GM03348 (cell line): ENCODE data around the gene GNPTG.
A peak's percentile ranks its signal among the peaks of the same experiment; 100 is the strongest.

Experiments
- DNase-seq: peaks from one replicate; pipeline ENCODE4 v3.0.0; 2012; ENCODE audit warnings: low spot score

Gene GNPTG

GRCh38 chr16:1333854-1334700 lies 17.7 kb upstream of the GNPTG start:
- no peak for DNase-seq

- DNase-seq, result no peak
Observed at GRCh38 chr16:1334739-1335138, 17.0 kb upstream of the GNPTG start.

- no peak for DNase-seq
Observed at GRCh38 chr16:1335211-1335971, 16.3 kb upstream of the GNPTG start.

DNA sequence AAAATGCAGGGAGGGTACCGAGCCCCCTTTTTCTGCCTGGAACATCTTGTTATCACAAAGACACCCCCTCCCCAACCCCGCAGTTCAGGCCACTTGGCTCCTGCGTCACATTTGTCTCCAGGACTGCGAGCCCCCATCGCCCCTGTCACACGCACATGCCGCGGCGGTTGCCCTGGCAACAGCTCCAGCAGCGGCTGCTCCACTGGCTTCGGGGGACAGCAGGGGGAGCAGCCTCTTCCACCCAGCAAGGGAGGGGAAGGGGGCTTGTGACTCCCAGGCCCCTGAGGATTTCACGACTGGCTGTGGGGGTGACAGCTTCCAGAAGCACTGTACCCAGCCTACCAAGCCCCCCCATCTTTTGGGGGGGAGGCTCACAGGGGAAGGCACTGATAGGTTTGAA lies 15.7 kb upstream of the GNPTG start:
- DNase-seq, result no peak

DNA sequence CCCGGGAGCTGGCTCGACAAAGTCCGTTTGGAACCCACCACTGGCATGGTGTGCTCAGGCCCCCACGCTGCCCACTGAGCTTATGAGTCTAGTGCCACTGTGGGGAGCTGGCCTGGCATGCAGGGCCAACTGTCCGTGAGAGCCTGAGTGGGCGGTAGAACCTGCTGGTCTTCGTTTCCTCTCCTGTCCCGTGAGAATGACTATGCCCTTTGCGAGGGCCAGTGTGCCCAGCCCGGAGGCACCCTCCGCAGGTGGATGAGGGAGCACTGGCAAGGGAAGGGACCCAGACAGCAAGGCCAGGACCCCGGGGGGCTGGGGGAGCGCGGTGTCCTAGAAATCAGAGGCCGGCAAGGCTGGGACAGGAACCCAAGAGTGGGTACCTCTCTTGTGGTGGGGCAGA lies 15.1 kb upstream of the GNPTG start:
- DNase-seq, result no peak

DNA sequence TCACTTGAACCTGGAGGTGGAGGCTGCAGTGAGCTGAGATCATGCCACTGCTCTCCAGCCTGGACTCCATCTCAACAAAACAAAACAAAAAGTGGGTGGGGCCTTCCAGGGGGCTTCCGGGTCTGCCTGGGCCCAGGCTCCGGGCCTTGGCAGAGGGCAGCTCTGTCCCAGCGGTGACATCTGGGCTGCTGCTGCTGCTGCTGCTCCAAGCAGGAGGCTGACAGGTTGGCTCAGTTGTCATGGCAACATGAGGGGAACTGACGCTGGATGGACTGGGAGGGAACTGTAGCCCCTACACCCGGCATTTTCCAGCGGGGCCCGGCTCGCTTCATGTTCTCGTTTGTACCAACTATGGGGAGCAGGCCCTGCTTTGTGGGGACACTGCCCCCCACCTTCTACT lies 14.2 kb upstream of the GNPTG start:
- DNase-seq, result no peak

DNA sequence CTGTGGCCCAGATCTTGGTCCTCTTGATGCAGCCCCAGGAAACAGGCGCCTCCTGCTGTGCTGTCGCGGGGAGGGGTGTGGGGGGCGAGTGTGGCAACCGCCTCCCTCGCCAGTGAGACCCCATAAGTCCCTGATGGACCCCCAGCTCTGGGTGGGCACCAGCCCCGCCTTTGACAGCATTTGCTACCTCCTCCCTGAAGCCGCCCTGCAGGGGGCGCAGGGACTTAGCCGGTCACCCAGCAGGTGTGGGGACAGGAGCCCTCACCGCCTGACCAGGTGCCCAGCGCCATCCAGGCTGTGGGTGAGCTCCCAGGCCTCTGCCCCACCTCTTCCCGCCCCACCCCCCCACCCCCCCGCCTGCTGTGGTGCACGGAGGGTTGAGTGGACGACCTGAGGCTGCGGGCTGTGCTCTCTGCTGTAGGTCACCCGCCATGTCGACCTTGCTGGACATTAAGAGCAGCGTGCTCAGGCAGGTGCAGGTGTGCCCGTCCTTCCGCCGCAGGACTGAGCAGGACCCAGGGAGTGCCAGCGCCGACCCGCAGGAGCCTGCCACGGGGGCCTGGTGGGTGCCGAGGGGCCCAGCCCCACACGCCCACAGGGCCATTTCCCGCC lies 13.5 kb upstream of the GNPTG start:
- DNase-seq, result no peak

DNA sequence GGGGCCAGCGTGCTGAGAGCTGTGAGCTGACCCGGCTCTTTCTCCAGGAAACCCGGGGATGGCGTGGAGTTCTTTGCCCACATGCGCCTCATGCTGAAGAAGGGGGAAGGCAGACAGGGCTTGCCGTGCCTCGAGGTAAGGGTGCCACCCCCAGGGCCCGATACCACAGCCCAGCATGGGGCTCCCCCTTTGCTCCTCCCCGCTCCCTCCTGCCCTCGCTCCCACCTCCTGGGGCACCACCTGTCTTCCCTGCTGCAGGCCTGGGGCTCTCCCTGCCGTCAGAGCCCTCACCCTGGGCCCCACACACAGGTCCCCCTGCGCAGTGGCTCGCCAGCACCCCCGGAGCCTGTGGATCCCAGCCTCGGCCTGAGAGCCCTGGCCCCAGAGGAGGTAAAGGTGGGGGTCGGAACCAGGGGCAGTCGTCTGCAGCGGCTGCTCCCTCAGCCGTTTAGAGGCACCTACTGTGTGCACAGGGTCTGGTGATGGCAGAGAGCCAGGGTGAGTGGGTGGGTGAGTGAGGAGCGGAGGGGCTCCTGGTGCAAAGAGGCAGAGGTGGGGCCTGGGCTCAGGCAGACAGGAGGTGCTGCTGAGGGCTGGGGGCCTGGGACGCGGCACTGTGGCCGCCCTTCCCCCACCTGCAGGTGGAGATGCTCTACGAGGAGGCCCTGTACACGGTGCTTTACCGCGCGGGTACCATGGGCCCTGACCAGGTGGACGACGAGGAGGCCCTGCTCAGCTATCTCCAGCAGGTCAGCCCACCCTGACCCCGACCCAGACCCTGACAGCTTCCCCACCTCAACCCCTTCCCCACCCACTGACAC lies 12.7 kb upstream of the GNPTG start:
- DNase-seq, result no peak

DNA sequence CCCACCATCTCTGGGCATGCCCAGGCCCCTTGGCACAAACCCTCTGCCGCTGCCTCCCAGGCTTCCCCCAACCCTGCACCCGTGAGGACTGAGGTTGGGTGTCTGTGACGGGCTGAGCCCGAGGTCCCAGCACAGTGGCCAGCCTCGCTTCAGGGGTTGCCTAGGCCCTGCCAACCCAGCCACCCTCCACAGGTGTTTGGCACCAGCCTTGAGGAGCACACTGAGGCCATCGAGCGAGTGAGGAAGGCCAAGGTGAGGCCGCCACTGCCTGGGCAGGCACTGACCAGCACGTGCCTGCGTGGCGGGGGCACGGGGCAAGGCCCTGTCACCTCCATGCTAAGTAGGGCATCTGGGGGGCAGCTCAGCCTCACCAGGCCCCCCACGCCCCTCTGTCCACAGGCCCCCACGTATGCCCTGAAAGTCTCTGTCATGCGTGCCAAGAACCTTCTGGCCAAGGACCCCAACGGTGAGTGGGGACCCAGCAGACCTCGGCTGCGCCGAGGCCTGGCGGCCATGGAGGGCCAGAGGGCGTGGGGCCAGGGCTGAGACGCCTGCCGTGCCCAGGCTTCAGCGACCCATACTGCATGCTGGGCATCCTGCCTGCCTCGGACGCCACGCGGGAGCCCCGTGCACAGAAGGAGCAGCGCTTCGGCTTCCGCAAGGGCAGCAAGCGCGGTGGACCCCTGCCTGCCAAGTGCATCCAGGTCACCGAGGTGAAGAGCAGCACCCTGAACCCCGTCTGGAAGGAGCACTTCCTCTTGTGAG lies 10.8 kb upstream of the GNPTG start:
- no peak for DNase-seq

- DNase-seq, result no peak
Observed at GRCh38 chr16:1341495-1342420, 10.0 kb upstream of the GNPTG start.

GRCh38 chr16:1342526-1343427 lies 9.0 kb upstream of the GNPTG start:
- DNase-seq, result peak; percentile 90

DNA sequence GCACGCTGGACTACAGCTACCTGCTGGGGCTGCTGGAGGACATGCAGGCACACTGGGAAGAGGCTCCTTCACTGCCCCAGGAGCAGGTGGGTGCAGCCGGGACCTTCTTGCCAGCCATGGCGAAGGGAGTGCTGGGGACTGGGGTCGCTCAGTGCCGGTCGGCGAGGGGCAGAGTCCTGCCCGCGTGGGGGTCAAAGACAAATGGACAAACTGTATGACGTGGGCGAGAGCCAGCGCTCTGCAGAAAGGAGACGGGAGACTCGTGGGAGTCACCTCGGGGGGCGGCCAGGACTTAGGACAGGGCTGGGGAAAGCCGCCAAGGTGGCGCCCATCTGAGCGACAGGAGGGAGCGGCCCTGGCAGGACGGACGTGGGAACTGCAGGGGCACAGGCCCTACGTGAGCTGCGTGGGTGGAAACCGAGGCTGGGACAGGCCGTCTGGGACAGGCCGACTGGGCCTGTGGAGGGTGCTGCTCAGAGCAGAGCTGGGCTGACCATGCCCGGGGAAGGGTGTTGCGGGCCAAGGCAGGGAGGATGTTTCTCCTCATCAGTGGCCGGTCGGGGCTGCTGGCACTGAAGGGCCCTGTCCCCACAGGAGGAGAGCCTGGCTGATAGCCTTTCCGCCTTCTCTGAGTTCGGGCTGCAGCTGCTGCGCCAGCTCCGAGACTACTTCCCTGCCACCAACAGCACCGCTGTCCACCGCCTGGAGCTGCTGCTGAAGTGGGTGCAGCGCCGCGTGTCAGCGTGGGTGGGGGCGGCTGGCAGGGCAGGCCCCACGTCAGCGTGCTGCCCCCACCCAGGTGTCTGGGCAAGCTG lies 8.1 kb upstream of the GNPTG start:
- no peak for DNase-seq

DNA sequence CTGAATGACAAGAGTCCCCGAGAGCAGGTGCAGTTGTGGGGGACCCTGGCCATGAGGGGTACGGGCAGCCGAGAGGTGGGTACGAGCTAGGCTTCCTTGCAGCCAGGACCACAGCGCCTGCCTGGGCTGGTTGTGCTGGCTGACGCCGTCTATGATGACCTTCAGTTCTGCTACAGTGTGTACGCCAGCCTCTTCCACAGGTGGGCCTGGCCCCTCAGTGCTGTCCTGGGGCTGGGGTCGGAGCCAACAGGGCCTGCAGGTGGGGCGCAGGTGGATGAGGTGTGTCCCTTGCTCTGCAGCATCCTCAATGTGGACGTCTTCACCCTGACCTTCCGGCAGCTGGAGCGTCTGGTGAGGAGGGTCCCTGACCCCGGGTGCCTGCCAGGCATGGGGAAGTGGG lies 7.2 kb upstream of the GNPTG start:
- no peak for DNase-seq

DNA sequence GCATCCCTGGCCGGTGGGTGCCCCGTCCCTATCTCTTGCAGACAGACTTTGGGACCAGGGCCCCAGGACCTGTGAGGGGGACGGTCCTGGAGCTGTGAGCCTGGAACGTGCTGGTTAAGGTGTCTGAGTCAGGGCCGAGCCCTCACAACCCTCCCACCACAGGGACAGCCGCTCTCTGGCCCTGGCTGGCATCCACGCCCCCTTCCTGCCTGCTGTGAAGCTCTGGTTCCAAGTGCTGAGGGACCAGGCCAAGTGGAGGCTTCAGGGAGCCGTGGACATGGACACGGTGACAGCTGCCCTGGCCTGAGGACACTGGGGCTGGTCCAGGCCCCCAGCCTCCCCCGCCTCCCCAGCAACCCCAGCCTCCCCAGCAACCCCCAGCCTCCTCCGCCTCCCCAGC lies 6.6 kb upstream of the GNPTG start:
- DNase-seq, result no peak

- no peak for DNase-seq
Observed at GRCh38 chr16:1345651-1346421, 5.9 kb upstream of the GNPTG start.

DNA sequence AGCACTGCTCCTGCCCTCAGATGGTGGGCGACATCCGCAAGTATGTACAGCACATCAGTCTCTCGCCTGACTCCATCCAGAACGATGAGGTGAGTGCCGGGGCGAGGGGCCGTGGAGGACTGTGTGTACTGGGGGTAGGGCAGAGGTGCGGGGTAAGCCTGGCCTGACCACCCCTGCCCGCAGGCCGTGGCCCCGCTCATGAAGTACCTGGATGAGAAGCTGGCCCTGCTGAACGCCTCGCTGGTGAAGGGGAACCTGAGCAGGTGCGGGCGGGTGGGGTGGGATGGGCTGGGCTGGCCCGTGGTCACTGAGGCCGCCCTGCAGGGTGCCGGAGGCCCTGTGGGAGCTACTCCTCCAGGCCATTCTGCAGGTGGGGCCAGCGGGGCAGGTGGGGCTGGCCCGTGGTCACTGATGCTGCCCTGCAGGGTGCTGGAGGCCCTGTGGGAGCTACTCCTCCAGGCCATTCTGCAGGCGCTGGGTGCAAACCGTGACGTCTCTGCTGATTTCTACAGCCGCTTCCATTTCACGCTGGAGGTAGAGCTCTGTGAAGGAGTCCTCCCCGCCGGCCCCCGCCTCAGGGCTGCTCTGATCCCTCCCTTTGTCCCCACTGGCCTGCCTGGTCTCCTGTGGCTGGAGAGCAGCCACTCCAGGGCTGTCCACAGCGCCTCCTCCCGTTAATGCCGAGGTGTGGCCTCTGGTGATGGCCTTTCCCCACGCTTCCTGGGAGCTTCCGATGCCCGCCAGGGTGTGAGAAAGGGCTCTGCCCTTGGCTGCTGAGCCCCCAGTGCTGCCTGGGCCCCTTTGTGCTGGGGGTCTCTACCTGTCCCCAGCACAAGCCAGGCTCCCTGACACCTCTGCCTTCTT lies 5.1 kb upstream of the GNPTG start:
- no peak for DNase-seq
